K562 (cell line): ENCODE results near the gene HOXC12. TPM values are rescaled to one million over a fixed set of nuclear protein-coding genes. Genes with fewer than 3 reads are reported as not detected.

Experiments used
- ATAC-seq: fragments of 200-7000 bp; cut with Tn5 transposase; 3 replicates; pipeline ENCODE4 v1.9.1; 2020; ENCODE audit warnings: moderate library complexity
- BruUV-seq: library from RNA; stranded (reverse); fragments of 400-500 nt; replicated peaks from 2 replicates; lab custom pipeline; 2021; lab: Mats Ljungman, UMichigan
- CTCF ChIA-PET: fragments of 300-600 bp; formaldehyde crosslinking; extraction: SDS; loops from one replicate; lab custom pipeline; 2021; ENCODE audit warnings: low intra/inter-chr PET ratio; lab: Yijun Ruan, JAX
- POLR2A ChIA-PET: fragments of 300-600, 350-650 bp; sonication (Branson Sonifier 250); formaldehyde crosslinking; extraction: SDS; loops from one replicate; lab custom pipeline; 2021; ENCODE audit warnings: antibody characterized with exemption, inconsistent platforms; lab: Yijun Ruan, JAX
- DNase-seq, 4 experiments: peaks; one replicate each; pipeline versions ENCODE4 v3.0.0 to v3.0.0-alpha.2; 2011 to 2018; ENCODE audit warnings: low spot score in 3 of 4, mixed read lengths in 3 of 4; ENCODE audit errors: extremely low read depth in 1 of 4
- FAIRE-seq: peaks from 2 replicates; lab custom pipeline; 2011; peaks lifted over from hg19 to GRCh38; lab: Jason Lieb, UNC
- H2AFZ ChIP-seq: 2 replicates; pipeline ENCODE4 v1.6.0; 2011; ENCODE audit warnings: low read depth, low read length, control low read depth, inconsistent platforms
- H3K27ac ChIP-seq: fragments of 200-600 bp; 3 replicates; pipeline ENCODE4 v1.8.0; 2011; ENCODE audit warnings: low read depth, mild to moderate bottlenecking, control low read depth, inconsistent platforms, low read length, moderate library complexity, mixed read lengths; ENCODE audit errors: extremely low read depth
- H3K27me3 ChIP-seq, 2 experiments: fragments of 300-600 bp in 1 of 2; 2 replicates in 1 of 2; 3 replicates in 1 of 2; pipeline versions ENCODE4 v1.6.0 to v1.8.0; 2011; ENCODE audit warnings: inconsistent platforms in 2 of 2, low read length in 2 of 2, mild to moderate bottlenecking in 1 of 2, mixed read lengths in 1 of 2, moderate library complexity in 1 of 2; ENCODE audit not compliant: control insufficient read depth in 2 of 2, insufficient read depth in 2 of 2
- H3K36me3 ChIP-seq: fragments of 300-600 bp; 3 replicates; pipeline ENCODE4 v1.8.0; 2011; ENCODE audit warnings: mild to moderate bottlenecking, low read length, inconsistent platforms; ENCODE audit not compliant: control insufficient read depth, insufficient read depth
- H3K4me1 ChIP-seq, 2 experiments: fragments of 200-600 bp in 1 of 2; replicated peaks in 1 of 2; 2 replicates in 1 of 2; 3 replicates in 1 of 2; pipeline versions ENCODE4 v1.5.1 to v1.8.0; 2011; ENCODE audit warnings: inconsistent platforms in 2 of 2, low read length in 2 of 2, mild to moderate bottlenecking in 1 of 2, mixed read lengths in 1 of 2, moderate library complexity in 1 of 2; ENCODE audit not compliant: control insufficient read depth in 2 of 2, insufficient read depth in 2 of 2
- H3K4me2 ChIP-seq: 2 replicates; pipeline ENCODE4 v1.6.1; 2011; ENCODE audit warnings: low read length, control low read depth, inconsistent platforms, mixed read lengths; ENCODE audit not compliant: insufficient read depth
- H3K4me3 ChIP-seq: fragments of 200-600 bp; sonication (generic), shearing (Covaris generic); 2 replicates; pipeline ENCODE4 v1.5.1; 2016; ENCODE audit warnings: control low read depth, inconsistent platforms
- H3K79me2 ChIP-seq: fragments of 200-600 bp; 3 replicates; pipeline ENCODE4 v1.8.0; 2011; ENCODE audit warnings: low read length, inconsistent platforms; ENCODE audit not compliant: control insufficient read depth, insufficient read depth
- H3K9ac ChIP-seq, 2 experiments: 2 replicates each; pipeline versions ENCODE4 v1.6.0 to v1.6.1; 2011; ENCODE audit warnings: low read depth in 2 of 2, low read length in 2 of 2, control low read depth in 1 of 2, inconsistent platforms in 1 of 2, mild to moderate bottlenecking in 1 of 2, mixed read lengths in 1 of 2; ENCODE audit not compliant: insufficient read depth in 1 of 2
- H3K9me1 ChIP-seq: one replicate; pipeline ENCODE4 v1.6.0; 2011; ENCODE audit warnings: inconsistent platforms, mild to moderate bottlenecking, low read length, moderate library complexity; ENCODE audit not compliant: control insufficient read depth, insufficient read depth
- H3K9me3 ChIP-seq: replicated peaks from 2 replicates; pipeline ENCODE4 v1.5.1; 2011; ENCODE audit warnings: low read depth, low read length, inconsistent platforms; ENCODE audit not compliant: control insufficient read depth, insufficient read depth
- H4K20me1 ChIP-seq: replicated peaks from 2 replicates; pipeline ENCODE4 v1.6.1; 2011; ENCODE audit warnings: low read length, inconsistent platforms, mixed read lengths; ENCODE audit not compliant: control insufficient read depth, insufficient read depth
- CREBBP ChIP-seq: IDR thresholded peaks from one replicate; pipeline ENCODE4 v1.6.1; 2012; ENCODE audit warnings: low read depth, mild to moderate bottlenecking, control low read depth, inconsistent platforms, low read length
- DMBX1 ChIP-seq: fragments of 250-450 bp; sonication (Bioruptor Pico); IDR thresholded peaks from 2 replicates; pipeline ENCODE4 v1.8.0; 2022; ENCODE audit warnings: inconsistent platforms, mild to moderate bottlenecking, moderate library complexity, borderline replicate concordance
- ILK ChIP-seq: fragments of 450-650 bp; IDR thresholded peaks from 2 replicates; pipeline ENCODE4 v1.6.1; 2016; ENCODE audit warnings: missing genetic modification characterization, low read depth, mild to moderate bottlenecking, missing compliant biosample characterization, moderate library complexity, borderline replicate concordance
- KLF16 ChIP-seq: IDR thresholded peaks from 2 replicates; pipeline ENCODE4 v1.6.1; 2016; ENCODE audit warnings: antibody characterized with exemption
- PHB ChIP-seq: fragments of 250-450 bp; sonication (Bioruptor Pico); IDR thresholded peaks from 2 replicates; pipeline ENCODE4 v1.5.0; 2021
- POLR3A ChIP-seq: IDR thresholded peaks from 2 replicates; pipeline ENCODE4 v1.6.1; 2011; ENCODE audit warnings: borderline replicate concordance, mild to moderate bottlenecking, moderate library complexity; ENCODE audit not compliant: insufficient read length, insufficient read depth; ENCODE audit errors: extremely low read depth
- RBM14 ChIP-seq: fragments of 200-400 bp; formaldehyde crosslinking; IDR thresholded peaks from 2 replicates; pipeline ENCODE4 v1.6.1; 2018; ENCODE audit warnings: low read depth, mild to moderate bottlenecking, low read length, moderate library complexity, borderline replicate concordance; ENCODE audit not compliant: insufficient read depth
- SLC30A9 ChIP-seq: fragments of 250-450 bp; sonication (Bioruptor Pico); IDR thresholded peaks from 2 replicates; pipeline ENCODE4 v1.8.0; 2022; ENCODE audit warnings: mild to moderate bottlenecking, moderate library complexity
- ZNF224 ChIP-seq: sonication (generic); formaldehyde crosslinking; IDR thresholded peaks from 2 replicates; pipeline ENCODE4 v1.8.0; 2022; ENCODE audit warnings: mild to moderate bottlenecking, missing genetic modification reagents
- ZNF274 ChIP-seq: IDR thresholded peaks from 2 replicates; pipeline ENCODE4 v1.6.1; 2011; ENCODE audit warnings: low read depth, mild to moderate bottlenecking, low read length, moderate library complexity, borderline replicate concordance
- WGBS: fragments of 100-300 bp; shearing (Covaris generic); methylation state at CpG from one replicate; pipeline ENCODE4 v1.1.6; 2016; ENCODE audit warnings: low coverage, mixed read lengths; ENCODE audit not compliant: insufficient coverage; ENCODE audit errors: missing lambda C conversion rate; 5-methylcytosine and 5-hydroxymethylcytosine counted together
- in situ Hi-C: fragments of 300-500 bp; cut with MboI; formaldehyde crosslinking; loops from 4 replicates; pipeline ENCODE4 v1.15.0; 2018; ENCODE audit warnings: inconsistent platforms, mixed read lengths
- intact Hi-C: fragments of 100-400 bp; cut with micrococcal nuclease; formaldehyde crosslinking; loops from 2 replicates; pipeline ENCODE4 v1.14.2; 2022
- polyA plus RNA-seq, 8 experiments: library from polyadenylated mRNA; depleted of rRNA in 4 of 8; stranded (reverse) in 5 of 8; unstranded in 3 of 8; fragments of >200 nt; fragmentation: Nextera tagmentation in 2 of 8; fragmentation: Illumina TruSeq in 1 of 8; extraction: Ambion mirVana in 2 of 8; extraction: Trizol in 1 of 8; gene quantifications; 2 replicates each; pipeline versions ENCODE4 v1.2.1 to v1.2.3, GENCODE V29; 2011 to 2014; ENCODE audit warnings: inconsistent platforms in 1 of 8, missing spikeins in 1 of 8
- total RNA-seq, 7 experiments: library from RNA; depleted of rRNA in 6 of 7; stranded (reverse); fragments of >200 nt in 6 of 7; fragmentation: Illumina TruSeq in 2 of 7; extraction: Trizol in 2 of 7; gene quantifications; 2 replicates each; pipeline versions ENCODE4 v1.2.1 to v1.2.3, GENCODE V29; 2011 to 2021; ENCODE audit warnings: low replicate concordance in 1 of 7
- TF ChIP-seq, protein P1 (sequence below), 2 experiments: IDR thresholded peaks in 1 of 2; conservative IDR thresholded peaks in 1 of 2; 2 replicates each; pipeline ENCODE4 v1.6.1; 2016; ENCODE audit warnings: low read depth in 2 of 2, mild to moderate bottlenecking in 1 of 2, missing compliant biosample characterization in 1 of 2, missing genetic modification characterization in 1 of 2, moderate library complexity in 1 of 2

Gene HOXC12
- total and polyA plus RNA-seq, 9 of the 15 experiments (the other 6 are each of a cell fraction or from before 2014, with no cell fraction given), result 0.04 to 0.36 (median 0.11) TPM; not detected in 1

GRCh38 chr12:53931844-53932581, 22.7 kb upstream of the HOXC12 start:
- no TSS peak for BruUV-seq
- Histone ChIP-seq H3K79me2 (no peaks in the 10 kb centered on the region), H3K27me3 (peaks cover 49 to 74% of the 10 kb centered on the region in 2 experiments), H3K4me2 (no peak overlapping the region), H3K9ac (no peak overlapping the region), H3K4me1 (peaks cover 0 to 8% of the 10 kb centered on the region in 2 experiments; a peak in 1 of 5 replicates), H3K27ac (no peak overlapping the region), H4K20me1 (no peaks in the 10 kb centered on the region), H3K9me1 (no peaks in the 10 kb centered on the region), H3K9me3 (no peaks in the 10 kb centered on the region), H3K36me3 (no peaks in the 10 kb centered on the region), H2AFZ (no peak overlapping the region), H3K4me3 (no peak overlapping the region)
- intact Hi-C loops, result no loop called here
- POLR2A ChIA-PET, result interaction anchor here (0.6 to 1.2 kb wide), 5 partner anchors 9 to 246 kb away, joined by 3 to 4 read pairs (median 3); no protein-coding TSS in a partner anchor
- FAIRE-seq, result no peak
- 3% methylated on average over 4 of the region's 4 CpGs for WGBS
- CTCF ChIA-PET, result no interaction called here
- no peak for TF ChIP-seq RBM14
- TF ChIP-seq KLF16, result no peak
- TF ChIP-seq CREBBP, result no peak
- no peak for TF ChIP-seq PHB (CRISPR knock-in tag)
- TF ChIP-seq ILK (tag), result no peak
- TF ChIP-seq, protein P1, sequence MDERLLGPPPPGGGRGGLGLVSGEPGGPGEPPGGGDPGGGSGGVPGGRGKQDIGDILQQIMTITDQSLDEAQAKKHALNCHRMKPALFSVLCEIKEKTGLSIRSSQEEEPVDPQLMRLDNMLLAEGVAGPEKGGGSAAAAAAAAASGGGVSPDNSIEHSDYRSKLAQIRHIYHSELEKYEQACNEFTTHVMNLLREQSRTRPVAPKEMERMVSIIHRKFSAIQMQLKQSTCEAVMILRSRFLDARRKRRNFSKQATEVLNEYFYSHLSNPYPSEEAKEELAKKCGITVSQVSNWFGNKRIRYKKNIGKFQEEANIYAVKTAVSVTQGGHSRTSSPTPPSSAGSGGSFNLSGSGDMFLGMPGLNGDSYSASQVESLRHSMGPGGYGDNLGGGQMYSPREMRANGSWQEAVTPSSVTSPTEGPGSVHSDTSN (CRISPR knock-in tag; IDR thresholded peaks at IDR 0.05; ENCODE audit: low read depth), result no peak
- TF ChIP-seq, protein P1 (tag; conservative IDR thresholded peaks at IDR 0.05; ENCODE audit: low read depth), result no peak
- TF ChIP-seq SLC30A9, result no peak
- TF ChIP-seq ZNF224, result no peak
- TF ChIP-seq ZNF274, result no peak
- no peak for TF ChIP-seq POLR3A
- no peak for TF ChIP-seq DMBX1 (CRISPR knock-in tag)
- ATAC-seq, result no peak
- DNase-seq, result no peak
- in situ Hi-C loops, result no loop called here
